WTC11 (cell line): Measurements from ENCODE around the gene PTPRG.

Experiments
- GABPB1 ChIP-seq: sonication (generic); formaldehyde crosslinking; IDR thresholded peaks from 2 replicates; pipeline ENCODE4 v1.8.1; 2023; ENCODE audit warnings: mild to moderate bottlenecking, missing genetic modification reagents
- TF ChIP-seq, protein P1 (sequence below): fragments of 200-600 bp; IDR thresholded peaks from 2 replicates; pipeline ENCODE4 v1.8.0; 2022; ENCODE audit warnings: antibody characterized with exemption
- TF ChIP-seq, protein P2 (sequence below): sonication (generic); formaldehyde crosslinking; IDR thresholded peaks from 2 replicates; pipeline ENCODE4 v1.8.1; 2022; ENCODE audit warnings: mild to moderate bottlenecking, missing genetic modification reagents, moderate library complexity, borderline replicate concordance

DNA sequence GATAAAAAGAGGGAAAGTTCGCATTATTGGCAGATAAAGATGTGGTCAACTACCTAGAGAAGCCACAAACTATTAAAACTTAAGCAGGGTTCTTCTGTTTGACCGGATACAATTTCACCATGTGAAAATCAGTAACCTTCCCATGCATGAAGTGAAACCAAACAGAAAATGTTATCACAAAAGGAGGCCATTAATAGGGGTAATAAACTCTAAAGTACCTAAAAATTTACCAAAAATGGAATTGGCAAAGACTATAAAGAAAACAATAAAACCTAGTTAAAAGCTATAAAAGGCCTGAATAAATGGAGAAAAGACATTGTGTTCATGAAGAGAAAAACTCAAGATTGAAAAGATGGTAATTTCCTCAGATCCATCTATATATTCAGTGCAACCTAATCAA is 728.6 kb downstream of the PTPRG start:
- TF ChIP-seq, protein P1, sequence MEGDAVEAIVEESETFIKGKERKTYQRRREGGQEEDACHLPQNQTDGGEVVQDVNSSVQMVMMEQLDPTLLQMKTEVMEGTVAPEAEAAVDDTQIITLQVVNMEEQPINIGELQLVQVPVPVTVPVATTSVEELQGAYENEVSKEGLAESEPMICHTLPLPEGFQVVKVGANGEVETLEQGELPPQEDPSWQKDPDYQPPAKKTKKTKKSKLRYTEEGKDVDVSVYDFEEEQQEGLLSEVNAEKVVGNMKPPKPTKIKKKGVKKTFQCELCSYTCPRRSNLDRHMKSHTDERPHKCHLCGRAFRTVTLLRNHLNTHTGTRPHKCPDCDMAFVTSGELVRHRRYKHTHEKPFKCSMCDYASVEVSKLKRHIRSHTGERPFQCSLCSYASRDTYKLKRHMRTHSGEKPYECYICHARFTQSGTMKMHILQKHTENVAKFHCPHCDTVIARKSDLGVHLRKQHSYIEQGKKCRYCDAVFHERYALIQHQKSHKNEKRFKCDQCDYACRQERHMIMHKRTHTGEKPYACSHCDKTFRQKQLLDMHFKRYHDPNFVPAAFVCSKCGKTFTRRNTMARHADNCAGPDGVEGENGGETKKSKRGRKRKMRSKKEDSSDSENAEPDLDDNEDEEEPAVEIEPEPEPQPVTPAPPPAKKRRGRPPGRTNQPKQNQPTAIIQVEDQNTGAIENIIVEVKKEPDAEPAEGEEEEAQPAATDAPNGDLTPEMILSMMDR: no peak
- no peak for TF ChIP-seq GABPB1
- TF ChIP-seq, protein P2, sequence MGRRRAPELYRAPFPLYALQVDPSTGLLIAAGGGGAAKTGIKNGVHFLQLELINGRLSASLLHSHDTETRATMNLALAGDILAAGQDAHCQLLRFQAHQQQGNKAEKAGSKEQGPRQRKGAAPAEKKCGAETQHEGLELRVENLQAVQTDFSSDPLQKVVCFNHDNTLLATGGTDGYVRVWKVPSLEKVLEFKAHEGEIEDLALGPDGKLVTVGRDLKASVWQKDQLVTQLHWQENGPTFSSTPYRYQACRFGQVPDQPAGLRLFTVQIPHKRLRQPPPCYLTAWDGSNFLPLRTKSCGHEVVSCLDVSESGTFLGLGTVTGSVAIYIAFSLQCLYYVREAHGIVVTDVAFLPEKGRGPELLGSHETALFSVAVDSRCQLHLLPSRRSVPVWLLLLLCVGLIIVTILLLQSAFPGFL: no peak
